Calu3 (cell line): ENCODE data around the gene ADH1C. TPM values are rescaled to one million over a fixed set of nuclear protein-coding genes. Genes with fewer than 3 reads are reported as not detected.
A peak's percentile ranks its signal among the peaks of the same experiment; 100 is the strongest.
"Not testable (repeated sequence)": the region's sequence is repeated elsewhere in the genome, so short reads cannot be mapped to it uniquely, and the experiment has no call there.

Experiments
- BruUV-seq: library from RNA; stranded (reverse); fragments of 400-500 nt; replicated peaks from 2 replicates; lab custom pipeline; 2021; lab: Mats Ljungman, UMichigan
- CTCF ChIA-PET: fragments of 300-600 bp; sonication (Branson Sonifier 250); formaldehyde crosslinking; loops from one replicate; lab custom pipeline; 2022; ENCODE audit warnings: antibody characterized with exemption; lab: Charles Lee
- DNase-seq: peaks from one replicate; pipeline ENCODE4 v3.0.0; 2022
- H3K27ac Mint-ChIP-seq: one replicate; pipeline ENCODE4 v1.8.0; 2022; ENCODE audit warnings: mixed read lengths; ENCODE audit not compliant: unreplicated experiment
- H3K27me3 Mint-ChIP-seq: one replicate; pipeline ENCODE4 v1.8.0; 2022; ENCODE audit warnings: mixed read lengths; ENCODE audit not compliant: unreplicated experiment
- H3K36me3 Mint-ChIP-seq: one replicate; pipeline ENCODE4 v1.8.0; 2022; ENCODE audit warnings: mild to moderate bottlenecking, moderate library complexity, mixed read lengths; ENCODE audit not compliant: insufficient read depth, unreplicated experiment
- H3K4me1 Mint-ChIP-seq: one replicate; pipeline ENCODE4 v1.8.0; 2022; ENCODE audit warnings: mild to moderate bottlenecking, low read depth, mixed read lengths; ENCODE audit not compliant: unreplicated experiment
- H3K4me3 Mint-ChIP-seq: one replicate; pipeline ENCODE4 v1.8.0; 2022; ENCODE audit warnings: mild to moderate bottlenecking, low read depth, moderate library complexity, mixed read lengths; ENCODE audit not compliant: unreplicated experiment
- H3K9me3 Mint-ChIP-seq: one replicate; pipeline ENCODE4 v1.8.0; 2022; ENCODE audit warnings: low read depth, mixed read lengths; ENCODE audit not compliant: unreplicated experiment
- intact Hi-C: fragments of 100-400 bp; cut with micrococcal nuclease; formaldehyde crosslinking; loops from one replicate; pipeline ENCODE4 v1.10.0; 2022; ENCODE audit not compliant: unreplicated experiment
- total RNA-seq: library from RNA; stranded (reverse); gene quantifications from 2 replicates; pipeline ENCODE4 v1.2.3, GENCODE V29; 2022
- TF ChIP-seq, protein P1 (sequence below): fragments of 200-600 bp; IDR thresholded peaks from one replicate; pipeline ENCODE4 v1.8.0; 2022; ENCODE audit warnings: antibody characterized with exemption; ENCODE audit not compliant: unreplicated experiment

ADH1C gene
- total RNA-seq, 1 experiment from 2014 or later: 5.8 TPM

DNA sequence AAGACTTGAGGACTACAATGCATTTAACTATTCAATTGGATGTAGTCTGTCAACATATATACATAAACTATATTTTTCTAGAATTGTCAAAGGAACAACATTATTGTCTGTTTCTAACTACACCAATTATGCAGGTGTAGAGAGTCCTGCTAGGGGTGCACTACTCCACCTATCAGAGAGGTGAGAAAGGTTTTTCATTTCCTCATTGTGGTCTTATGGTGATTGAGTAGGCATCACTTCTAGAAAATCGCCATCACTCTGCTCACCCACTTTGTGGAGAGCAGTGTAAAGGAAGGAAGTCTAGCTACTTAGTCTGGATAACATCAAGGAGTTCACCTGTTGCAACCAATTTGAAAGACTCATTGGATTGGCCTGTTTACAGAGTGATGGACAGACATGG lies 4.4 kb upstream of the ADH1C start:
- TF ChIP-seq, protein P1, sequence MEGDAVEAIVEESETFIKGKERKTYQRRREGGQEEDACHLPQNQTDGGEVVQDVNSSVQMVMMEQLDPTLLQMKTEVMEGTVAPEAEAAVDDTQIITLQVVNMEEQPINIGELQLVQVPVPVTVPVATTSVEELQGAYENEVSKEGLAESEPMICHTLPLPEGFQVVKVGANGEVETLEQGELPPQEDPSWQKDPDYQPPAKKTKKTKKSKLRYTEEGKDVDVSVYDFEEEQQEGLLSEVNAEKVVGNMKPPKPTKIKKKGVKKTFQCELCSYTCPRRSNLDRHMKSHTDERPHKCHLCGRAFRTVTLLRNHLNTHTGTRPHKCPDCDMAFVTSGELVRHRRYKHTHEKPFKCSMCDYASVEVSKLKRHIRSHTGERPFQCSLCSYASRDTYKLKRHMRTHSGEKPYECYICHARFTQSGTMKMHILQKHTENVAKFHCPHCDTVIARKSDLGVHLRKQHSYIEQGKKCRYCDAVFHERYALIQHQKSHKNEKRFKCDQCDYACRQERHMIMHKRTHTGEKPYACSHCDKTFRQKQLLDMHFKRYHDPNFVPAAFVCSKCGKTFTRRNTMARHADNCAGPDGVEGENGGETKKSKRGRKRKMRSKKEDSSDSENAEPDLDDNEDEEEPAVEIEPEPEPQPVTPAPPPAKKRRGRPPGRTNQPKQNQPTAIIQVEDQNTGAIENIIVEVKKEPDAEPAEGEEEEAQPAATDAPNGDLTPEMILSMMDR: no peak
- Mint-ChIP-seq H3K27ac (no peak overlapping the region), H3K36me3 (peaks cover 8% of the 10 kb centered on the region), H3K9me3 (peaks cover 4% of the 10 kb centered on the region), H3K4me3 (no peak overlapping the region), H3K27me3 (no peaks in the 10 kb centered on the region), H3K4me1 (peaks cover 26% of the 10 kb centered on the region)
- intact Hi-C loops: no loop called here
- DNase-seq: no peak
- CTCF ChIA-PET: no interaction called here
- no TSS peak for BruUV-seq

DNA sequence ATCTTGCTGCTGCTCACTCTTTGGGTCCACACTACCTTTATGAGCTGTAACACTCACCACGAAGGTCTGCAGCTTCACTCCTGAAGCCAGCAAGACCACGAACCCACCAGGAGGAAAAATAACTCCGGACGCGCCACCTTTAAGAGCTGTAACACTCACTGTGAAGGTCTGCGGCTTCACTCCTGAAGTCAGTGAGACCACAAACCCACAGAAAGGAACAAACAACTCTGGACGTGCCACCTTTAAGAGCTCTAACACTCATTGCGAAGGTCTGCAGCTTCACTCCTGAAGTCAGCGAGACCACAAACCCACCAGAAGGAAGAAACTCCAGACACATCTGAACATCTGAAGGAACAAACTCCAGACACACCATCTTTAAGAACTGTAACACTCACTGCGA lies 3.6 kb upstream of the ADH1C start:
- CTCF ChIA-PET: interaction anchor here (0.7 kb wide), 1 partner anchor 127 kb away, joined by 5 read pairs; no protein-coding TSS in a partner anchor
- H3K9me3 Mint-ChIP-seq, intact Hi-C loops, H3K27ac Mint-ChIP-seq, DNase-seq, H3K27me3 Mint-ChIP-seq, BruUV-seq, H3K36me3 Mint-ChIP-seq, H3K4me3 Mint-ChIP-seq: not testable (repeated sequence)
- H3K4me1 Mint-ChIP-seq: peaks cover 17% of the 10 kb centered on the region

DNA sequence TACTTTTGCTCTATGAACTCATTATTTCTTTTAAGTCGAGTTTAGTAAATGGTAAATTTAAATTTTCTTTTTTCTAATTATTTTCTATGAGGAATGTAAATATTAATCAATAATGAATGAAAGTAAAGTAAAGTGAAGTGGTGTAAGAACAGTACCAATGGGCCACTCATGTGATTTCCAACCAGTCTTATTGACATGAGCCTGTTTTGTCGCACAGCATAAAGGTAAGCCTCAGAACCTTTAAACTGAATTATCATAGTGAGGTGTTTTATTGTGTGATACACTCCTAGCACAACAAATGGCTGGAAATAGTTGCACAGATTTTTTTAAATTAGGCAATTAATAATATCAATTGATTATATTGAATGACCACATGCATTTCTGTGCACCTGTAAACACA lies 1.1 kb downstream of the ADH1C start:
- H3K27me3 Mint-ChIP-seq: no peaks in the 10 kb centered on the region
- intact Hi-C loops: no loop called here
- peaks cover 4% of the 10 kb centered on the region for H3K9me3 Mint-ChIP-seq
- CTCF ChIA-PET: no interaction called here
- TF ChIP-seq, protein P1: no peak
- H3K4me3 Mint-ChIP-seq: peak overlapping the region; percentile 53
- peaks cover 8% of the 10 kb centered on the region for H3K36me3 Mint-ChIP-seq
- no peak overlapping the region for H3K27ac Mint-ChIP-seq
- H3K4me1 Mint-ChIP-seq: peaks cover 17% of the 10 kb centered on the region
- TSS peak; percentile 57 for BruUV-seq
- no peak for DNase-seq

DNA sequence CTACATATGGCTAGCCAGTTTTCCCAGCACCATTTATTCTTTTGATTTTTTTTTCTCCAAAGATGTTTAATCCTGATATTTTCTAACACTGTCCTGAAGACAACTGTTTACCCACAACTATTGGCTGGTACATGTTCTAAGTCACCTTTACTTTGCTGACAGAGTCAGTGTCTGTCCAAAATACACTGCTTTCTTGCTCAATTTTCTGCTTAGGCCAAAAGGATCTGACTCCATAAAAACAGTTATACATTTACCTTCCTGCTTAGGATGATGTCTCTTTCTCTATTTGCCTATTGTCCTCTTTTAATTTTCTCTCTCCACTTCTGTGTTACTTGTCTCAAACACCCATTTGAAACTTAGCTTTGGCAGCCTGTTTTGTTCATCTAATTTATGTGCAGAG lies 3.2 kb downstream of the ADH1C start:
- CTCF ChIA-PET: no interaction called here
- Mint-ChIP-seq H3K27me3 (no peaks in the 10 kb centered on the region), H3K9me3 (peaks cover 4% of the 10 kb centered on the region), H3K36me3 (peaks cover 8% of the 10 kb centered on the region), H3K4me3 (no peak overlapping the region), H3K4me1 (peaks cover 15% of the 10 kb centered on the region), H3K27ac (peak overlapping the region; percentile 40)
- TF ChIP-seq, protein P1: no peak
- BruUV-seq: no TSS peak
- intact Hi-C loops: no loop called here
- DNase-seq: no peak

DNA sequence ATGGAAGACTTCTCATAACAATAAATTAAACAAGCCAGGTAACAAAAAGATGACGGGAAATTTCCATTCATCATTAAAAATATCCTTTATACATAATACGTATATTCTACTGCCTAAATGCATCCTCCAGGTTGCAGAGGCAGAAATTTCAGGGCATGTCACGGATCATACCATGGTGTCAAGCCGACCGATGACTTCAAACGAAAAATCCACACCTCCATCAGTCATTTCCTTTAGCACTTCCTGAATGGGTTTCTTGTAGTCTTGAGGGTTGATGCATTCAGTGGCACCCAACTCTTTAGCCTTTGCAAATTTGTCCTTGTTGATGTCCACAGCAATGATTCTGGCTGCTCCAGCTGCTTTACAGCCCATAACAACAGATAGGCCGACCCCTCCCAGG lies 9.9 kb downstream of the ADH1C start:
- H3K27me3 Mint-ChIP-seq, DNase-seq, H3K36me3 Mint-ChIP-seq, H3K4me1 Mint-ChIP-seq, CTCF ChIA-PET, H3K9me3 Mint-ChIP-seq, H3K4me3 Mint-ChIP-seq, intact Hi-C loops, H3K27ac Mint-ChIP-seq, BruUV-seq: not testable (repeated sequence)
